HEK293 (cell line): ENCODE data around the gene PNN.

Experiments
- CTCF ChIP-seq: fragments of 450-650 bp; formaldehyde crosslinking; IDR thresholded peaks from 2 replicates; pipeline ENCODE4 v1.5.1; 2016; ENCODE audit warnings: missing biosample characterization, missing genetic modification characterization
- HOXD13 ChIP-seq: sonication (generic); formaldehyde crosslinking; IDR thresholded peaks from 2 replicates; pipeline ENCODE4 v1.8.0; 2022; ENCODE audit warnings: missing genetic modification reagents, borderline replicate concordance
- YY1 ChIP-seq: fragments of 450-650 bp; formaldehyde crosslinking; IDR thresholded peaks from 2 replicates; pipeline ENCODE4 v1.5.1; 2018; ENCODE audit warnings: missing biosample characterization, missing genetic modification characterization
- ZNF169 ChIP-seq: fragments of 450-650 bp; formaldehyde crosslinking; IDR thresholded peaks from 2 replicates; pipeline ENCODE4 v1.5.1; 2016; ENCODE audit warnings: missing biosample characterization, missing genetic modification characterization

GRCh38 chr14:39228044-39228443 is 53.0 kb downstream of the PNN start:
- TF ChIP-seq CTCF (no peak), YY1 (tag by site-specific recombination) (no peak), HOXD13 (CRISPR knock-in tag) (no peak), ZNF169 (tag by site-specific recombination) (no peak)
